Stimulated activated CD8-positive, alpha-beta memory T cell treated with anti-CD3 and anti-CD28 coated beads, Interleukin-12 subunit alpha, Interleukin-12 subunit beta, amount 100 ng/mL, for 24 hours (primary cell): Measurements from ENCODE around the gene PRR30.
"Not testable (repeated sequence)": the region's sequence is repeated elsewhere in the genome, so short reads cannot be mapped to it uniquely, and the experiment has no call there.

Source experiments
- DNase-seq: peaks from one replicate; pipeline ENCODE4 v3.0.0-alpha.2; 2020; ENCODE audit errors: extremely low read depth

Gene PRR30

DNA sequence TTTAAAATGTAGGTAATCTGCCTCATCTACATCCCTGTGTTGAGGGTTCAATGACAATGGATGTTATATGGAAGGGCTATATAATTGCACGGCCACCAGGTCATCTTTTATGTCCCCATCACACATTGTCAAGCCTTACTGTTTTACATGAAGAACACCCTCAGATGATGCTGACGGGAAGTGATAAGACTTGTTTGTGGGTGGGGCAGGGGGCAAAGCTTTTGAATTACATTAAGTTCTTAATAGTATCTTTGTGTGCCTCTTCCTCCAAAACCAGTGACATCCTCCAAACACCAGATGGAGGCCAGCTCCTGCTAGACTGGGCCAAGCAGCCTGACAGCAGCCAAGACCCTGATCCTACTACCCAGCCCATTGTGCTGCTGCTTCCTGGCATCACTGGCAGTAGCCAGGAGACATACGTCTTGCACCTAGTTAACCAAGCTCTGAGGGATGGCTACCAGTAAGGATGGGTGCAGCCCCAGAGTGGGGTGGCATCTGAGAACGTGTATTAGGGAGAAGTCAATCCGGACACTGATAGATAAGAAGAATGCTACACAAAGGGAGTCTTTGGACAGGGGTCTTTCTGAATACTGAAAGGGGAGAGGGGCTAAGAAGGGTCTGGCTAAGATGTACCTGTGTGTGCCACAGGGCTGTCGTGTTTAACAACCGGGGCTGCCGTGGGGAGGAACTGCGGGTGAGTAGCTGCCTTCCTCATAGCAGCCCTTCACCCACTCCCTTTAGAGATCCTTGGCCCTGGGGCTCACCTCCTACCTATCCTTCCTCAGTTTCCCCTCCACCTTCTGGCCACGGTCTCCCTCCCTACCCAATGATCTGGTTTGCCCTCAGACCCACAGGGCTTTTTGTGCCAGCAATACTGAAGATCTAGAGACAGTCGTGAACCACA lies 10.3 kb downstream of the PRR30 start:
- DNase-seq = no peak

DNA sequence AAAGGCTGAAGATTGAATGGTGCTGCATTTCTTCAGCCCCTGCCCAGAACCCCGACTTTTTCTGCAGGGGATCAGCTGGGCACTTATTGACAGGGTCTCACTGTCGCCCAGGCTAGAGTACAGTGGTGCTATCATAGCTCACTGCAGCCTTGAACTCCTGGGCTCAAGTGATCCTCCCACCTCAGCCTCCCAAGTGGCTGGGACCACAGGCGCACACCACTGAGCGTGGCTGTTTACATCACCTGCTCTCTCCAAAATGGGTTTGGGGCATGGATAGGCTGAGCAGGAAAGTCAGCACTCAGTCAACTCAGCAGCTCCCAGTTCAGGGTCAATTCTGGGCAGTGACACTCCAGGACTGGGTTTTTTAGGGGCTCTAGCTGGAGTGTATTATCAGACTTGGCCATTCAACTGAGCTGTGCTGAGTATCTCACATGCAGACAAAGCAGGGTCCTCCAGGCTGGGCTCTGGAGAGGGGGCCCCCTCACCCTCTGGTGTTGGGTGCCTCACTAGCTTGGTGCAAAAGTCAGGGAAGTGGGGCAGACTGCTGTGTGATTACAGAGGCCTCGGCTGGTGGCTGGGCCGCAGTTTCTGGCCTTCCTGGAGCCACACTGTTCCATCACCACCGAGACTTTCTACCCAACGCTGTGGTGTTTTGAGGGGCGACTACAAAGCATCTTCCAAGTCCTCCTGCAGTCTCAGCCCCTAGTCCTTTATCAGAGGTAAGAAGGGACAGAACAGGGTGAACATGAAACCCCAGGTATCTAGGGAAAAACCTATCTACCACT lies 11.1 kb downstream of the PRR30 start:
- no peak for DNase-seq

DNA sequence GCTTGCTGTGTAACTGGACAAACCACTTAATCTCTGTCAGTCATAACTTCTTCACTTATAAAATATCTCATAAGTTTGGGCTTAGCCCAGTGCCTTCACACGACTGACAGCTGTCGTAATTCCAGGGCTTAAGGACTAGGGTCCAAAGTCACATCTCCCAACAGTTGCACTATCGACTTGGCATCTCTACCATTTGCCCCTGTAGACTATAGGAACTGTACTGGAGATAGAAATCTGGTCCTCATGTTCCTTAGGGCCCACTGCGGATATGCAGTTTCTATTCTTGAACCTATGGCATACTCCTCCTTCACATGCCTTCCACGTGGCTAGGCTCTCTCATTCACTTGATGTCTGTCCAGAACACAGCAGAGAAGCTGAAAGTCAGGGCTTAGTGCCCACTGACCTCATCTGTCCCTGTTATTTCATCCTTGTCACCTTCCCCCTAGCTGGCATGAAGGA lies 12.9 kb downstream of the PRR30 start:
- DNase-seq = no peak

DNA sequence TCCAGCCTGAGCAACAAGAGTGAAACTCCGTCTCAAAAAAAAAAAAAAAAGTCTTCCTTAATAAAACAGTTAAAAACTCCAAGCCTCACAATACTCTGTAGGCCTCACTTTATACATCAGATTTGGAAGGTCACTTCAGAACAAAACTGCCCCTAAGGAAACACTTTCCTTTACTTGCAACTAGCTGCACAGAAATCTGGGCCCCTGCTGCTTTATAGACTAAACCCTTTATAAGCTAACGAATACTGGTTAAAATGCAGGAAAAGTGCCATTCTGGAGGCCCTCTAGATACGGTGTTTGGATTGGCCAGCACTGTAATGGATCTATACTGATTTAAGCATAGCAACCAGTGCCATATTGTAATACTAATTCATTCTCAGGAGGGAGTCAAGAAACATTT lies 14.1 kb downstream of the PRR30 start:
- DNase-seq = no peak

DNA sequence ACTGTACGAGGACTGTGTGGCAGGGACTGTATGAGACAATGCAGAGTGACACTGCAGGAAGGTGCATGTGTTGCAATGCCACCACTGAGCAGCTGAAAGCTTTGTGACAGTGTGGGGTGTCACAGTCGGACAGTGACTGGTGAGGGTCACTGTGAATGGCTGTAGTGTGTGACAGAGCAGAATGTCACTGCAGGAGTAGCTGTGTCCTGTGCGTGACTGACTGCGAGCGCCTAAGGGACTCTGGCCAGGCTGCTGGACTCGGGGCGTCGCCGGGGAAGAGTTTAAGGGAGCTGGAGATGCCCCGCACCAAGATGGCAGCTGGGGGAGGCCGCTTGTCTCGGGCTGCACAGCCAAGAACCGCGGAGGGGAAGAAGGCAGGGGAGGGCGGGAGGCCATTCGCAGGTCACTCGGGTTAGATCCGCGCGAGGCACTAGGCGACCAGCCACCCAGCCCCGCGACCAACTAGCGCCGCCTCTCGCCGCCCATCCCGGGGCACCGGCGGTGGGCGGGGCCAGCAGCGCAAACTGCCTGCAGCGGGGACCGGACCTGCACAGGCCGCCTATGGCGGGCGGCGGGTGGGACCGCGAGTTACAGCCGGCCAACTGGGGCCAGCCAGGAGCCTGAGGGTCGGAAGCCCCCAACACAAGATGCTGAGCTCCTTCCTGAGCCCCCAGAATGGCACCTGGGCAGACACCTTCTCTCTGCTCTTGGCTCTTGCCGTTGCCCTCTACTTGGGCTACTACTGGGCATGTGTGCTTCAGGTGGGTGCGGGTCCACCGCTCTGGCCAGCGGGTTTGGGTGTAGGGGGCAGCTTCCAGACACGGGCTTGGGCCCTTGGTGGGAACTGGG lies 15.7 kb downstream of the PRR30 start, which contains the start of gene ABHD1:
Gene ABHD1 (plus strand): TSS at position 514 of the 849 bp plus-strand sequence. CDS start 134 bp downstream, at position 648.
- DNase-seq = peak; percentile 23

DNA sequence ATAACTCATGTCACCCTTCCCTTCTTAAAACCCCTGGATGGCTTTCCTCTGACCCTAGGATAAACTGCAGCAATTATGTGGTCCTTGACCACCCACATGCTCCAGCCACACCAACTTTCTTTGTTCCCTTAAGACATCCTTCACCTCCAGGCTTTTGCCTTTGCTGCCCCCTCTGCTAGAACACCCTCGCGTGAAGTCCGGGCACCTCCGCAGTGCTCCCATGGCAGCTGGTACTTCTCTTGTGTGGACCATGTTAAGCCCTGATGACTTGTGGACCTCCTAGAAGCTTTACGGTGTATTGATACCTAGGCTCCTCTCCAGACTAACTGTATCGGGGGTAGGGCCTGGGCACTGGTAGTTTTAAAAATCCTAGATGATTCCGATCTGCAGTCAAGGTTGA lies 16.4 kb downstream of the PRR30 start:
- no peak for DNase-seq

DNA sequence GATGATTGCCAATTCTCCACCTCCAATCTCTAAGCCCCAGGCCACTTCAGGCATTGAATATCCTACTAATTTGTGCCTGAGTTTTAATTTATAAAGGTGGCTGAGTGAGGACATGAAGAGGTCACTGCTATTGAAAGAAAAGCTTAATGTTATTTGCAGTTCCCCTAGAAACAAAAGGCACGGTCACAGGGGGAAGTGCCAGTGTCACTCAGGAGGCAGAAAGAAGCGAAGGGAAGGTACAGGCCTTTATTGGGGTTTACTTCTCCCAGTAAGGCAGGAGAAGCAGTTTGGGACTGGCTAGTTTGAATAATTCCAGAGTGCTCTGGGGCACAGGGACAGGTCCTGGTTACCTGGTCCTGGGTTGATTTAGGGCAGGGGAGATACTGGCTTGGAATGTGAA lies 17.3 kb downstream of the PRR30 start:
- DNase-seq = no peak

DNA sequence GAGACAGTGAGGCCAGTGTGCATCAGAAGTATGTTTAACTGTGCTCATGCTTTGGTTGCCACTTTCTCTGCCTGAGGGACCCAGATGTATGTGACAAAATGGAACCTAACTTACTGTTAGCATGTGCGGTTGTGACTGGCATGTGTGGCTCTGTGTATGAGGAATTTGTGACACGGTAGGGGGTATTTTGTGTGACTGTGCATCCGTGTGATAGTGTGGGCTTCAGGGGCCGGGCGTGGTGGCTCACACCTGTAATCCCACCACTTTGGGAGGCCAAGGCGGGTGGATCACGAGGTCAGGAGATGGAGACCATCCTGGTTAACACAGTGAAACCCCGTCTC lies 19.9 kb downstream of the PRR30 start:
- not testable (repeated sequence) for DNase-seq

DNA sequence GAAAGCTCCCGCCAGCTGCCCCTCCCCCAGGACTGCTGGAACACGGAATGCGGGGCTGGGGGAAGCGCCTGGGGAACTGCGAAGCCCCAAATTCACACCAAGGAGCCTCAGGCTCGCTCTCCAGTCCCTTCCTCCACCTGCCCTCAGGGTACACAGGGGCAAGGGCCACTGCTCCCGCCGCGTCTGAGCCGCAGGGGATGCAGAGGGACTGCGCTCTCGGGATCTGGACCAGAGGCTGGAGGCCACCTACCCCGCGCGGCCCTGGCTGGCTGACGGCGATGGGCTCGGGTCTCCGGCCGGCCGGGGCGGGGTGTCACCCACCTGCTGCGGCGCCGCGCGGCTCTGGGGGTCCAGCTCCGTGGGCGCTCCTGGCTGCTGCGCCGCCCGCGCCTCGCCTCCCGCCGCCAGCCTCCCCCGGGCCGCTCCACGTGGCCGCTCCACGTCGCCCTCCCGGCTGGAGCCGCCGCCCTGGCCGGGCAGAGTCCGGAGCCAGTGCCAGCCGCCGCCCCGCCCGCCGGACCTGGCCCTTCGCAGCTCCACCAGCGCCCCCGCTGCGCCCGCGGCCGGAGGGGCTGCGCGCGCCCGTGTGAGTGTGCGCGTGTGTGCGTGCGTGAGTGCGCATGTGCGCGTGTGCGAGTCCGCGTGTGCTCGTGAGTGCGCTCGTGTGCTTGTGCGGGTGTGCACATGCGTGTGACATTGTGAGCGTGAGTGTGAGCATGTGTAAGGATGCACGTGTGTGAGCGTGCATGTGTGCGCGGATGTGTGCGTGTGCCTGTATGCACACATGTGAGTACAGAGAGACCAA lies 20.5 kb downstream of the PRR30 start, which contains the start of gene CGREF1:
Gene CGREF1 (minus strand): TSS at position 604 of the 805 bp plus-strand sequence. CDS start 14,762 bp downstream, outside the sequence.
- DNase-seq = no peak

DNA sequence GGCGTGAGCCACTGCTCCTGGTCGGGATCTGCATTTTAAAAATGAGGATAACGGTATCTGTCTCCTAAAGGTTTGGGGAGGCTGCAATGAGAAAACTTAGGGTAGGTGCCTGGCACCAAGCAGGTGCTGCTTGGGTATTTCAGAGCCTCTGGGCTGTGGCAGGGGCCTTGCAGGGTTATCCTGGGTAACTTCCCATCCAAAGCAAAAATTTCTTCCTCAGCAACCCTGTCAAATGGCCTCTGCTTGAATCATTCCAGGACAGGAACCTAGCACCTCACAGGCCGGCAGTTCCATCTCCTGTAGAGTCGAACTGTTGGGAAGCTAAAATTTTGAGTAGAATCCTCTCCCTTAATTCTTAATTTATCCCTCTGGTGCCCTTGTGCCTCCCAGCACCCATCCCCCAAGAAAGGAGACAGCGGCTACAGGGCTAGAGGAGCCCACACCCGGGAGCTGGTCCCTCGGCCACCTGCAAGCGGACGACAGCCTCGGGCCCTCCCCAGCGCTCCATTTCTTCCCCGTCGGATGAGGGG lies 21.1 kb downstream of the PRR30 start:
- no peak for DNase-seq

DNA sequence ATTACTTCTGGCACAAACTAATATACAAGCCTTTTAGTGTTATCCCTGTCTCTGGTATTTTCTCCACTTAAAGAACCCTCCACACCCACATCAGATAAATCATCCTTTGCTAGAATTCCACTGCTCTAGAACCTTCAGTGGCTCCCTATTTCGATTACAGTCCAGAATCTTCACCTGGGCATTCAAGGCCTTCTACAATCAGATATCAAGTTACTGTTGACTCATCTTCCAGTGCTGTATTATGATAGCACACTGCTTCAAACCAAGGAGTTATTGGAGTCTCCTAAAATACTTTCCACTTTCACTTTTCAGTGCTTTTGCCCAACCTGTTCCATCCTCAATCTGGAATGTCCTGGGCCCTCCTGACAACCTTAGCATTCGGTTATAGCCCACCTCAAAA lies 23.7 kb downstream of the PRR30 start:
- DNase-seq = no peak

DNA sequence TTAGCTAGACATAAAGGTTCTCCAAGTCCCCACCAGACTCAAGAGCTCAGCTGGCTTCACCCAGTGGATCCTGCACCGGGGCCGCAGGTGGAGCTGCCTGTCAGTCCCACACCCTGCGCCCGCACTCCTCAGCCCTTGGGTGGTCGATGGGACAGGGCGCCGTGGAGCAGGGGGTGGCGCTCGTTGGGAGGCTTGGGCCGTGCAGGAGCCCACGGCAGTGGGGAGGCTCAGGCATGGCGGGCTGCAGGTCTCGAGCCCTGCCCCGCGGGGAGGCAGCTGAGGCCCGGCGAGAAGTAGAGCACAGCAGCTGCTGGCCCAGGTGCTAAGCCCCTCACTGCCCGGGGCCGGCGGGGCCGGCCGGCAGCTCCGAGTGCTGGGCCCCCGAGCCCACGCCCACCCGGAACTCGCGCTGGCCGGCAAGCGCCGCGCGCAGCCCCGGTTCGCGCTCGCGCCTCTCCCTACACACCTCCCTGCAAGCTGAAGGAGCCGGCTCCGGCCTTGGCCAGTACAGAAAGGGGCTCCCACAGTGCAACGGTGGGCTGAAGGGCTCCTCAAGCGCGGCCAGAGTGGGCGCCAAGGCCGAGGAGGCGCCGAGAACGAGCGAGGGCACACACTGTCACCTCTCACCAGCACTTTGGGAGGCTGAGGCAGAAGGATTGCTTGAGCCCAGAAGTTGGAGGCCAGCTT lies 27.7 kb downstream of the PRR30 start:
- not testable (repeated sequence) for DNase-seq

DNA sequence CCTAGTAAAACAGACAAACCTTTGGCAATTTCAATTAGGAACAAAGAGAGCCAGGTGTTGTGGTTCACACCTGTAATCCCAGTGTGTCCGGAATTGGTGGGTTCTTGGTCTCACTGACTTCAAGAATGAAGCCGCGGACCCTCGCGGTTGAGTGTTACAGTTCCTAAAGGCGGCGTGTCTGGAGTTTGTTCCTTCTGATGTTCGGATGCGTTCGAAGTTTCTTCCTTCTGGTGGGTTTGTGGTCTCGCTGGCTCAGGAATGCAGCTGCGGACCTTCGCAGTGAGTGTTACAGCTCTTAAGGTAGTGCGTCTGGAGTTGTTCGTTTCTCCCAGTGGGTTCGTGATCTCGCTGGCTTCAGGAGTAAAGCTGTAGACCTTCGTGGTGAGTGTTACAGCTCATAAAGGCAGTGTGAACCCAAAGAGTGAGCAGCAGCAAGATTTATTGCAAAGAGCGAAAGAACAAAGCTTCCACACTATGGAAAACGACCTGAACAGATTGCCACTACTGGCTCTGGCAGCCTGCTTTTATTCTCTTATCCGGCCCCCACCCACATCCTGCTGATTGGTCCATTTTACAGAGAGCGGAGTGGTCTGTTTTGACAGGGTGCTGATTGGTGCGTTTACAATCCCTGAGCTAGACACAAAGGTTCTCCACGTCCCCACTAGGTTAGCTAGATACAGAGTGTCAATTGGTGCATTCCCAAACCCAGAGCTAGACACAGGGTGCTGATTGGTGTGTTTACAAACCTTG lies 28.4 kb downstream of the PRR30 start:
- not testable (repeated sequence) for DNase-seq

DNA sequence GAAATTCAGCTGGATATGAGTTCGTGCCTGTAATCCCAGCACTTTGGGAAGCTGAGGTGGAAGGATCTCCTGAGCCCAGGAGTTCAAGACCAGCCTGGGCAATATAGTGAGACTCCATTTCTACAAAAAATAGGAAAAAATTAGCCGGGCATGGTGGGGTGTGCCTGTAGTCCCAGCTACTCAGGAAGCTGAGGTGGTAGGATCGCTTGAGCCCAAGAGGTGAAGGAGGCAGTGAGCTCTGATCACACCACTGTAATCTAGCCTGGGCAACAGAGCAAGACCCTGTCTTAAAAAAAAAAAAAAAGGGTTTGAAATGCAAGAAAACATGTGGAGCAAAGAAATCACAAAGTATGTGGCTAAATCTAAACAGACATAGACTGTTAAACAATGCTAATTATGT lies 30.1 kb downstream of the PRR30 start:
- DNase-seq = no peak

DNA sequence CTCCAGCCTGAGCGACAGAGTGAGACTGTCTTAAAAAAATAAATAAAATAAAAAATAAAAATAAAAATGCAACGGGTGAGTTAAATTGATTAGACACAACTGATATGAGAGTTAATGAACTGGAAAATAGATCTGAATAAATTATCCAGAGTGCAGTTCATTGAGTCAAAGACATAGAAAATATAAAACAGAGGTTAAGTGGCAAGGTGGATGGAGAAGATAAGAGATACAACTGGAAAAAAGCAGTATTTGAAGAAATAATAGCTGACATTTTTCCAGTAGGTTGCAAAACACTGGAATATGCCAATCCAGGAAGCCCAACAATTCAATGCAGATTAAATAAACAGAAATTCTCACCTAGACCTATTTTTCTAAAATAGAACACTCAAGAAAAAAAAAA lies 31.0 kb downstream of the PRR30 start:
- DNase-seq = no peak

DNA sequence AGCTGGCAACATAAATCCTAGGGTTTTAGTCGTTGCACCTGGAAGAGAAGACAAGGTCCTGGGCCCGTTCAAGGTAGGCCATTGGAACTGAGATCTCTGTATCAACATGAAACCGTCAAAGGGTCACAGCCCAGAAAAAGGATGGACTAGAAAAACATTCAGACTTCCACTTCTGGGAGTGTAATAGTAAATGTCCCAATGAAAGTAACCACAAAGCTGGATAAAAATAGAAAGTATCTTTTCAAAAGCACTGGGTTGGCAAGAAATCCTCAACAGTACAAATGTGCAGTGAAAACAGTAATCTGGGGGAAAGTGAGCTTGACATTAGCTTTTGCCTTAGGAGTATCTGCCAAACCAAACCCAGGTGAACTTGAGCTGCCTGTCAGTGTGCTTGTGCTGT lies 33.2 kb downstream of the PRR30 start:
- no peak for DNase-seq

DNA sequence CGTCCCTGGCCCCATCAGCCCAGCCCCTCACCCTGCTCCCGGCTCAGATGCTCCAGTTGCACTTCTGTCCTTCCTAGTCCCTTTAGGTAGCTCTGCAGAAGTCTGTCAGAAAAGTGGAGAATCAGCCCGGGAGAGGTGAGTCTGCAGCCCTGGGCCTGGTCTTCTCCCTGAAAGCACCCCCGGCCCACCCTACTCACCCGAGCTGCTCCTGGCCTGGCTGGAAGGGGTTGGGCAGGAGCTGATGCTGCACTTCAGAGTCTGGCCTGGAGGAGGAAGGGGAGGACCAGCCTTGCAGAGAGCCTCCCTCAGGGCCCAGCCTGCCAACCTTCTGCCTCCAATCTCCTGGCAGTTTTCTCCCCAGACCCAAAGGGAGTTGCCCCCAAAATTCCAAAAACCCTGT lies 36.9 kb downstream of the PRR30 start:
- DNase-seq = no peak

DNA sequence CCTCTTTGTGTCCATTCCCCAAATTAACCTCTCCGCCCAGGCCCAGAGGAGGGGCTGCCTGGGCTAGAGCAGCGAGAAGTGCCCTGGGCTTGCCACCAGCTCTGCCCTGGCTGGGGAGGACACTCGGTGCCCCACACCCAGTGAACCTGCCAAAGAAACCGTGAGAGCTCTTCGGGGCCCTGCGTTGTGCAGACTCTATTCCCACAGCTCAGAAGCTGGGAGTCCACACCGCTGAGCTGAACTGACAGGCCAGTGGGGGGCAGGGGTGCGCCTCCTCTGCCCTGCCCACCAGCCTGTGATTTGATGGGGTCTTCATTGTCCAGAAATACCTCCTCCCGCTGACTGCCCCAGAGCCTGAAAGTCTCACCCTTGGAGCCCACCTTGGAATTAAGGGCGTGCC lies 39.2 kb downstream of the PRR30 start:
- DNase-seq = no peak

DNA sequence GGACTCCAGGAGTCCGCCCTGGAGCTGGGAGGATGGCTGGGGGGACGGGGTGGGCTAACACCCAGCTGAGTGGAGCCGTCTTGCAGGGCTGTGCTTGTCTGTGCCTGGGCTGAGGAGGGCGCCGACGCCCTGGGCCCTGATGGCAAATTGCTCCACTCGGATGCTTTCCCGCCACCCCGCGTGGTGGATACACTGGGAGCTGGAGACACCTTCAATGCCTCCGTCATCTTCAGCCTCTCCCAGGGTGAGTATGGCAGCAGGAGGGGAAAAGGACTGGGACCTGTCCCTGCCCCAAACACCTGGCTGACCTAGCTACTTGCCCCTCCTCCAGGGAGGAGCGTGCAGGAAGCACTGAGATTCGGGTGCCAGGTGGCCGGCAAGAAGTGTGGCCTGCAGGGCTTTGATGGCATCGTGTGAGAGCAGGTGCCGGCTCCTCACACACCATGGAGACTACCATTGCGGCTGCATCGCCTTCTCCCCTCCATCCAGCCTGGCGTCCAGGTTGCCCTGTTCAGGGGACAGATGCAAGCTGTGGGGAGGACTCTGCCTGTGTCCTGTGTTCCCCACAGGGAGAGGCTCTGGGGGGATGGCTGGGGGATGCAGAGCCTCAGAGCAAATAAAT lies 39.8 kb downstream of the PRR30 start:
- DNase-seq = no peak
